Fibroblast of the aortic adventitia (primary cell): ENCODE results near the gene BUB1B. TPM values are rescaled to one million over a fixed set of nuclear protein-coding genes. Genes with fewer than 3 reads are reported as not detected.
A peak's percentile ranks its signal among the peaks of the same experiment; 100 is the strongest.

ENCODE experiments used
- DNase-seq: peaks from one replicate; pipeline ENCODE4 v3.0.0-alpha.2; 2010; ENCODE audit warnings: low read depth
- H3K4me3 ChIP-seq: 2 replicates; pipeline ENCODE4 v1.5.1; 2011; ENCODE audit warnings: low read depth, mild to moderate bottlenecking, control low read depth, low read length, moderate library complexity
- total RNA-seq: library from RNA; depleted of rRNA; stranded (reverse); fragments of >200 nt; gene quantifications from 2 replicates; pipeline ENCODE4 v1.2.3, GENCODE V29; 2012; ENCODE audit warnings: low replicate concordance
- TF ChIP-seq, protein P1 (sequence below): IDR thresholded peaks from 2 replicates; pipeline ENCODE4 v1.5.1; 2011; ENCODE audit warnings: mild to moderate bottlenecking, low read length, control low read depth, inconsistent platforms; ENCODE audit not compliant: insufficient read depth

Gene BUB1B
- total RNA-seq, 1 donor: 35.2 TPM

DNA sequence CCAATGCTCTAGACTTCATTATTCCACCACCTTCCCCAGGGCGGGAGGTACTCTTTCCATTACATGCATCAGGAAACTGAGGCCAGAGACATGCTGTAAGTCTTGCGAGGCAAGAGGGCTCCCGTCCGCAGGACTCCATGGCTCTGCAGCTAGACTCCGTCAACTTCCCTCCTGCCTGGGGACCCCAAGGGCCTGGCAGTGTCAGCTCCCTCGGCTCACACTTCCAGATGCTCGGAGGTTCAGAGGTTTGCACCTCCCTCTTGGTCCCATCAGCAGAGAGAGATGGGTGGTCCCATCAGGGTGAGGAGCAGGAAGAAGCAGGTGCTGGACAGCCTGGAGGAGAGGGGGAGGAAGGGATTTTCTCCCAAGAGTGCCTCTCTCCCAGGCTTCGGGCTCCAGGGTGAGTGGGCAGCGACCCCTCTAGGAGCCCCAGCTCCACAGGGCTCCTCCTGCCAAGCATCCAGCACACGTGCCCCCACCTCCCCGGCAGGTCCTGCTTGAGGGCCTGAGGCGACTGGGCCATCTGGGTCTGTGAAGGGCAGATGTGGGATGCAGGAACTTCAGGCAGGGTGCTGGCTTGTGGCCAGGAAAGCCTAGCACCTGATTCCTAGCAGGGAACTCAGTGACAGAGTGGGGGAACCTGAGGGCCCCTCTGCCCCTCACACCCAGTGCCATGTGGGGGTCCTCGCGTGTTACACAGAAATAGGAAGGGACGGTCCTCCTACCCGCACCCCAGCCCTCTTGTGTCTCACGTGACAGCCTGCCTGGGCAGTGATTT lies 87.3 kb downstream of the BUB1B start:
- H3K4me3 ChIP-seq: no peak overlapping the region
- DNase-seq: no peak
- TF ChIP-seq, protein P1, sequence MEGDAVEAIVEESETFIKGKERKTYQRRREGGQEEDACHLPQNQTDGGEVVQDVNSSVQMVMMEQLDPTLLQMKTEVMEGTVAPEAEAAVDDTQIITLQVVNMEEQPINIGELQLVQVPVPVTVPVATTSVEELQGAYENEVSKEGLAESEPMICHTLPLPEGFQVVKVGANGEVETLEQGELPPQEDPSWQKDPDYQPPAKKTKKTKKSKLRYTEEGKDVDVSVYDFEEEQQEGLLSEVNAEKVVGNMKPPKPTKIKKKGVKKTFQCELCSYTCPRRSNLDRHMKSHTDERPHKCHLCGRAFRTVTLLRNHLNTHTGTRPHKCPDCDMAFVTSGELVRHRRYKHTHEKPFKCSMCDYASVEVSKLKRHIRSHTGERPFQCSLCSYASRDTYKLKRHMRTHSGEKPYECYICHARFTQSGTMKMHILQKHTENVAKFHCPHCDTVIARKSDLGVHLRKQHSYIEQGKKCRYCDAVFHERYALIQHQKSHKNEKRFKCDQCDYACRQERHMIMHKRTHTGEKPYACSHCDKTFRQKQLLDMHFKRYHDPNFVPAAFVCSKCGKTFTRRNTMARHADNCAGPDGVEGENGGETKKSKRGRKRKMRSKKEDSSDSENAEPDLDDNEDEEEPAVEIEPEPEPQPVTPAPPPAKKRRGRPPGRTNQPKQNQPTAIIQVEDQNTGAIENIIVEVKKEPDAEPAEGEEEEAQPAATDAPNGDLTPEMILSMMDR: no peak

DNA sequence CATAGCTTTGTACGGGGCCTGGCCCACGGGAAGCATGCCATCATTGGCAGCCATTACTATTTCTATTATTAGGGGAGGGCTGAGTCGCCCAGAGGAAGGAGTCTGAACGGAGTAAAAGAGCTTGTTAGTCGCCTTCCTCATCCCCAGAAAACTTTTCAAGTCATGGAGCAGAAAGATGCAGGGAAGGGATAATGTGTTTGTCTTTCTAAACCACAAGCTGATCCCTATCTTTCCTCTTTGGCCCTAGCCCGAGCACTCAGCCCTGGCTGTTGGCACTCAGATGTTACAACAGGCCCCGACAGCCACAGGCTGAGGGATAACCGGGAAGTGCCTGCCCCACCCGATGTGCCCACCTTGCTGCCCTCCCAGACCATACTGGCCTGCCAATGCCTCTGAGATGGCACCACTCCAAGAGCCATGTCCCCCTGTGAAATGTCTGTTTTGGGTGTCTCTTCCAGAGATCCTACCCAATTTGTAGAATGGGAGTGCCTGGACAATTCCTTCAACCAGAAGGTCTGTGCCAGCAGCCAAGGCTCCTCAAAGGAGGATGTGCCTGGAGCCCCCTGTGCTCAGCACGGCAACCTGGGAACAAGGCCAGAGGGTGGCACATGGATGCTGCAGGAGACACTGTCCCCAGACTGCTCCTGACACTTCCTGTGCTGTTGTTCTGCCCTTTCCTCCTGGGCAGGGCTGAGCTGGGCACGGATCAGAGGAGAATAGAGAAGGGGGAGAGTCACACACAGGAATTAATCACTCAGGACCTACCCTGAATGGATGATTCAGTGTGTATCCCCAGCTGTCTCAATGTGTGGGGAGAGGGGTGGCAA lies 88.8 kb downstream of the BUB1B start:
- DNase-seq: peak; percentile 41
- no peak overlapping the region for H3K4me3 ChIP-seq
- TF ChIP-seq, protein P1: no peak

DNA sequence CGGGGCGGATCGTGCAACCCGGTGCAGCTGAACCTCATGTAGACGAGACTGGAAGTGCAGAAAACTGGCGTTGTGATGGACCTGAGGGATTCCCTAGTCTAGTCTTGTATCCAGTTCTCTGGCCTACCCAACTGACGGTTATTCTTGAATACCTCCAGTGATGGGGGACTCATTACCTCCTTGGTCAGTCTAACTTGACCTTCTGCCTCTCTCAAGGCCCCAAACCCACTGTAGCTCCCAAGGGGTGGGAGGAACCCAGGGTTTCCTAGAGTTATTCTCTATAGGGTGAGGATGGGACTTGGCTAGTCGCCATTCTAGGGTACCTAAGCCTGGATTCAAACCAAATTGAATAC lies 89.4 kb downstream of the BUB1B start:
- no peak for DNase-seq
- TF ChIP-seq, protein P1: no peak

DNA sequence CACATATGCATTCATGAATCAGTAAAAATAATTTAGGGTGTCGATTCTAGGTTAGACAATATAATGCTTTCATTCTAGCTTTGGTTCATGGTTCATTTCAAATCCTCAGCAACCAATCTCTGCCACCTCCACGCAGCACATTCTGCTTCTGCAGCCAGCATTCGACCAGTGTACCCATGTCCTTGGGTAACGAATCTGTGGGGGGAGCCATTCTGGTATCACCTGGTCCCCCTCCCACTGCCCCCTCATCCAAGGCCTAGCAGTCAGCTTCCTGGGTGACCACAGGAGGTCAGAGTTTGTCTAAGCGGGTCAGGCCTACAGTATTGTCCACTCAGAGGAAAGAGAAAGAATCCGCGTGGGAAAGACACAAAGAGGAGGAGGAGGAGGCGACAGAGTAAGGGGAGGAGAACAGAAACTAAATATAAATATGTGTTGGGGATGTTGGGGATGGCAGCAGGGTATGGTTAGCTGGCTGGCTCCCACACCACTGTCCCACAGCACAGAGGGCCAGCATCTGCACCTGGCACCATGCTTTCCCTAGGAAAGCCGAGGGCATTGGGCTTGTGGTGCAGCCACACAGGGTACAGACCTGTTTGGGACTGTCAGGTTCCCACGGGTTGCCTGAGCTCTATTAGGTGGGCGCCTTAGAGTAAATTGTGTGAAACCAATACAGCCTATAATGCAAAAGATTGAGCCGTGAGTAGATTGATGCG lies 90.1 kb downstream of the BUB1B start:
- TF ChIP-seq, protein P1: no peak
- no peak overlapping the region for H3K4me3 ChIP-seq
- no peak for DNase-seq

More for the DNA sequence above, 89.4 kb downstream of the BUB1B start:
- no peak overlapping the region for H3K4me3 ChIP-seq

DNA sequence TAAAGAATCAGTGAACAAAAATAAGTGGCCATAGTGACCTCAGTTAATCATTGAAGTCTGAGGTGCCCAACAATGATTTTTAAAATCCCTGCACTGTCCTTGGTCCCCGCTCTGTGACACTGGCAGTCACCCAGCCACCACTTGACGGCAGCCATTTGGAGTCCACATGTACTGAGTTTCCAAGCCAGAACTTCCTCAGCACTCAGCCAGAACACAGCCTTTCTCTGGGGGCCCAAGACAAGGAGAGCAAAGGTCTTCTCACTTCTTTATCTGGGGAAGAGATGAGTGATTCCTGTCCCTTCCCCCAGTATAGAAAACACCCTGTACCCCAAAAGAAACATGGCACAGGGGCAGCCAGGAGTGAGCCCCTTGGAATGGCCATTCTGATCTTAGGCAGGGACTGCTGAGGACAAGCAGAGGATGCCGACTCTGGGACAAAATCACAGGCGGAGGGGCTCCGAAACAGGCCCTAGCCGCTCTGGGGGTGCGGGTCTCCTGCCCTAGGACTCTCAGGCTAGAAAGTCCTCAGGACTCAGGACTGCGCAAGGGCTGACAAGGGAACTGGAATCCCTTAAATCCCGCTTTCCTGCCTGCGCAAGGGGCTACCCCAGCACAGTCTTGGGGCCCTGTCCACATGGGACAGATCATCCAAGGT lies 90.7 kb downstream of the BUB1B start:
- no peak overlapping the region for H3K4me3 ChIP-seq
- TF ChIP-seq, protein P1: no peak
- no peak for DNase-seq

DNA sequence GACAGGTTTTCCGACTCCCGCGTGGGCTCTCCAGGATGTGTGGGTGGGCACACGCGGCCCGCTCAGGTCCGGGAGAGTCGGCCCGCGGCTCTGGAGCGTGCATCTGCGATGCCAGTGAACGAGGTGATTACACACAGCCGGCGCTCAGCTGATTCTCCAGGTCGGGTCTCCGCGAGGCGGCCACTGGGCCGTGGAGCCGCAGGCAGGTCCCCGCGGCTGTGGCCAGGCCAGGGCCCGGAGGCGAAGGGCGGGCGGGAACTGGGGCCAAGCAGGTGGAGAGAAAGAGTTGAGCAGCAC lies 91.2 kb downstream of the BUB1B start:
- no peak for DNase-seq
- H3K4me3 ChIP-seq: no peak overlapping the region
- TF ChIP-seq, protein P1: no peak
